A549 (cell line): ENCODE results near the gene SETDB1. TPM values are rescaled to one million over a fixed set of nuclear protein-coding genes. Genes with fewer than 3 reads are reported as not detected.

Experiments
- ATAC-seq, 2 experiments: fragments of 200-7000 bp in 1 of 2; fragments of >200 bp in 1 of 2; cut with Nextera tagmentation in 1 of 2; cut with Tn5 transposase in 1 of 2; 3 replicates each; pipeline versions ENCODE4 v1.8.0 to v1.9.1; 2018 to 2020; ENCODE audit warnings: mild to moderate bottlenecking in 1 of 2, moderate library complexity in 1 of 2
- CTCF ChIA-PET: fragments of 300-600 bp; sonication (Branson Sonifier 250); formaldehyde crosslinking; extraction: SDS; loops from one replicate; lab custom pipeline; 2021; ENCODE audit warnings: antibody characterized with exemption, inconsistent platforms; lab: Yijun Ruan, JAX
- POLR2A ChIA-PET: fragments of 350-600 bp; formaldehyde crosslinking; extraction: SDS; loops from one replicate; lab custom pipeline; 2021; ENCODE audit warnings: antibody characterized with exemption, inconsistent platforms; lab: Yijun Ruan, JAX
- DNase-seq, 2 experiments: peaks; one replicate each; pipeline versions ENCODE4 v3.0.0 to v3.0.0-alpha.2; 2011 to 2016; ENCODE audit warnings: low read depth in 1 of 2, low spot score in 1 of 2
- FAIRE-seq: peaks from 2 replicates; lab custom pipeline; 2011; peaks lifted over from hg19 to GRCh38; lab: Jason Lieb, UNC
- H3K27ac ChIP-seq, 2 experiments: fragments of >200 bp; sonication (Bioruptor Twin); formaldehyde crosslinking; 3 replicates each; pipeline ENCODE4 v1.5.1; 2016 to 2017
- H3K4me1 ChIP-seq: fragments of >200 bp; sonication (Bioruptor Twin); formaldehyde crosslinking; 3 replicates; pipeline ENCODE4 v1.6.1; 2016
- H3K4me2 ChIP-seq: fragments of >200 bp; sonication (Bioruptor Twin); formaldehyde crosslinking; 3 replicates; pipeline ENCODE4 v1.6.1; 2016
- H3K4me3 ChIP-seq: fragments of >200 bp; sonication (Bioruptor Twin); formaldehyde crosslinking; 3 replicates; pipeline ENCODE4 v1.5.1; 2016
- H3K9me3 ChIP-seq: fragments of >200 bp; sonication (Bioruptor Twin); formaldehyde crosslinking; 3 replicates; pipeline ENCODE4 v1.6.1; 2016
- ATOH8 ChIP-seq: fragments of 250-450 bp; sonication (Bioruptor Pico); IDR thresholded peaks from 2 replicates; pipeline ENCODE4 v1.5.0; 2020; ENCODE audit warnings: low read depth, mild to moderate bottlenecking, moderate library complexity
- CHD2 ChIP-seq: fragments of 150-350 bp; IDR thresholded peaks from 2 replicates; pipeline ENCODE4 v1.6.1; 2014; ENCODE audit warnings: low read length; ENCODE audit not compliant: partially characterized antibody
- CHD4 ChIP-seq: fragments of 200-600 bp; sonication (generic); IDR thresholded peaks from 2 replicates; pipeline ENCODE4 v1.6.1; 2016; ENCODE audit warnings: antibody characterized with exemption, mild to moderate bottlenecking, borderline replicate concordance
- E2F6 ChIP-seq: IDR thresholded peaks from 2 replicates; pipeline ENCODE4 v1.6.1; 2012; ENCODE audit warnings: low read depth, borderline replicate concordance
- ELK1 ChIP-seq: fragments of 150-350 bp; IDR thresholded peaks from 2 replicates; pipeline ENCODE4 v1.6.1; 2014; ENCODE audit warnings: low read depth, mild to moderate bottlenecking, low read length
- EP300 ChIP-seq, 2 experiments: fragments of >200 bp; sonication (Bioruptor Twin); formaldehyde crosslinking; IDR thresholded peaks; 2 replicates in 1 of 2; 3 replicates in 1 of 2; pipeline ENCODE4 v1.6.1; 2016 to 2017
- ESRRA ChIP-seq: fragments of 150-350 bp; IDR thresholded peaks from 2 replicates; pipeline ENCODE4 v1.6.1; 2014; ENCODE audit warnings: mild to moderate bottlenecking, low read length, borderline replicate concordance
- FOSB ChIP-seq: fragments of 250-450 bp; sonication (Bioruptor Pico); IDR thresholded peaks from 2 replicates; pipeline ENCODE4 v1.5.0; 2020; ENCODE audit warnings: mild to moderate bottlenecking, moderate library complexity
- FOXS1 ChIP-seq: fragments of 250-450 bp; sonication (Bioruptor Pico); IDR thresholded peaks from 2 replicates; pipeline ENCODE4 v1.5.0; 2020; ENCODE audit warnings: mild to moderate bottlenecking, moderate library complexity
- HDAC2 ChIP-seq: fragments of 200-600 bp; sonication (generic); IDR thresholded peaks from 2 replicates; pipeline ENCODE4 v1.6.1; 2016
- HES2 ChIP-seq: fragments of >200 bp; sonication (Bioruptor Twin); formaldehyde crosslinking; IDR thresholded peaks from 2 replicates; pipeline ENCODE4 v1.6.1; 2016
- HMGXB4 ChIP-seq: fragments of 250-450 bp; sonication (Bioruptor Pico); IDR thresholded peaks from 2 replicates; pipeline ENCODE4 v1.5.0; 2021; ENCODE audit warnings: mild to moderate bottlenecking, moderate library complexity, borderline replicate concordance
- HOXB13 ChIP-seq: fragments of 250-450 bp; sonication (Bioruptor Pico); IDR thresholded peaks from 2 replicates; pipeline ENCODE4 v1.5.0; 2020; ENCODE audit warnings: low read depth, mild to moderate bottlenecking, moderate library complexity
- JUN ChIP-seq, 2 experiments: fragments of >200 bp; sonication (Bioruptor Twin); formaldehyde crosslinking; IDR thresholded peaks; 2 replicates in 1 of 2; 3 replicates in 1 of 2; pipeline ENCODE4 v1.6.1; 2016 to 2017
- KDM5A ChIP-seq: fragments of 200-600 bp; sonication (generic); IDR thresholded peaks from 2 replicates; pipeline ENCODE4 v1.6.1; 2016; ENCODE audit warnings: antibody characterized with exemption, mild to moderate bottlenecking
- MAZ ChIP-seq: fragments of 150-350 bp; IDR thresholded peaks from 2 replicates; pipeline ENCODE4 v1.6.1; 2014; ENCODE audit warnings: antibody characterized with exemption, low read depth, low read length, borderline replicate concordance
- NFE2L2 ChIP-seq: fragments of 150-350 bp; conservative IDR thresholded peaks from 2 replicates; pipeline ENCODE4 v1.6.1; 2014; ENCODE audit warnings: low read length
- POLR2A ChIP-seq: IDR thresholded peaks from 2 replicates; pipeline ENCODE4 v1.6.1; 2012; ENCODE audit warnings: mild to moderate bottlenecking, low read length
- RAD21 ChIP-seq, 2 experiments: fragments of >200 bp in 1 of 2; sonication (Bioruptor Twin) in 1 of 2; formaldehyde crosslinking in 1 of 2; IDR thresholded peaks in 1 of 2; conservative IDR thresholded peaks in 1 of 2; 2 replicates in 1 of 2; 3 replicates in 1 of 2; pipeline ENCODE4 v1.6.1; 2012 to 2018; ENCODE audit warnings: inconsistent platforms in 1 of 2
- RCOR1 ChIP-seq: fragments of 150-350 bp; IDR thresholded peaks from 2 replicates; pipeline ENCODE4 v1.6.1; 2014; ENCODE audit warnings: antibody characterized with exemption, low read length, low read depth
- RNF2 ChIP-seq: fragments of 200-600 bp; sonication (generic); IDR thresholded peaks from 2 replicates; pipeline ENCODE4 v1.6.1; 2016; ENCODE audit warnings: low read depth, mild to moderate bottlenecking, antibody characterized with exemption, moderate library complexity, borderline replicate concordance
- SREBF2 ChIP-seq: fragments of 450-650 bp; IDR thresholded peaks from 2 replicates; pipeline ENCODE4 v1.6.1; 2014; ENCODE audit warnings: mild to moderate bottlenecking, moderate library complexity
- TP53 ChIP-seq: fragments of 250-450 bp; sonication (Bioruptor Pico); IDR thresholded peaks from 2 replicates; pipeline ENCODE4 v1.5.0; 2021; ENCODE audit warnings: mild to moderate bottlenecking, moderate library complexity
- USF2 ChIP-seq: fragments of 450-650 bp; IDR thresholded peaks from 2 replicates; pipeline ENCODE4 v1.6.1; 2014; ENCODE audit warnings: antibody characterized with exemption
- ZNF302 ChIP-seq: fragments of 250-450 bp; sonication (Bioruptor Pico); IDR thresholded peaks from 2 replicates; pipeline ENCODE4 v1.9.0; 2021; ENCODE audit warnings: inconsistent platforms, mild to moderate bottlenecking, moderate library complexity
- ZSCAN20 ChIP-seq: fragments of 250-450 bp; sonication (Bioruptor Pico); IDR thresholded peaks from 2 replicates; pipeline ENCODE4 v1.8.0; 2022; ENCODE audit warnings: mild to moderate bottlenecking, moderate library complexity
- WGBS: methylation state at CpG from one replicate; pipeline ENCODE4 v1.1.6; 2017; ENCODE audit errors: missing lambda C conversion rate; 5-methylcytosine and 5-hydroxymethylcytosine counted together
- polyA plus RNA-seq, 4 experiments: library from polyadenylated mRNA; depleted of rRNA in 3 of 4; stranded (reverse); fragments of >200 nt; fragmentation: RNase III in 1 of 4; extraction: RNeasy Plus Mini Kit Qiagen cat#74134 plus additional on column Dnase treatment in 1 of 4; gene quantifications; 2 replicates in 3 of 4; 3 replicates in 1 of 4; pipeline ENCODE4 v1.2.3, GENCODE V29; 2011 to 2017

SETDB1 gene
- polyA plus RNA-seq, 2 of the 4 experiments (the other 2 are of a cell fraction): 25.1 to 56.9 TPM

GRCh38 chr1:150966011-150966410 is 39.8 kb downstream of the SETDB1 start:
- DNase-seq (no peak), FAIRE-seq (no peak), ATAC-seq (no peak)
- no peak for TF ChIP-seq POLR2A
- TF ChIP-seq E2F6: no peak
- TF ChIP-seq RCOR1: no peak
- no peaks in the 10 kb centered on the region for H3K9me3 ChIP-seq
- POLR2A ChIA-PET: interaction anchor here (1.1 kb wide), 1 partner anchor 8 kb away, joined by 3 read pairs; no protein-coding TSS in a partner anchor
- CTCF ChIA-PET: interaction anchor here (0.8 to 4.8 kb wide), 7 partner anchors 8 to 40 kb away, joined by 3 to 44 read pairs (median 5); partner anchors contain the start of genes ANXA9, CERS2 and MINDY1
- no peak overlapping the region for H3K27ac ChIP-seq
- no peak overlapping the region for H3K4me3 ChIP-seq
- no peak overlapping the region for H3K4me2 ChIP-seq
- WGBS: 77% methylated on average over 6 of the region's 6 CpGs
- peaks cover 18% of the 10 kb centered on the region for H3K4me1 ChIP-seq

- no peak overlapping the region for H3K27ac ChIP-seq
- no peak overlapping the region for H3K4me2 ChIP-seq
- ChIA-PET CTCF (interaction anchor here (1.1 to 4.8 kb wide), 3 partner anchors 9 to 38 kb away, joined by 3 to 44 read pairs (median 10); partner anchors contain the start of genes ANXA9 and MINDY1), POLR2A (no interaction called here)
- no peak for DNase-seq
- no peaks in the 10 kb centered on the region for H3K9me3 ChIP-seq
- no peak for FAIRE-seq
- 94% methylated on average over 12 of the region's 13 CpGs for WGBS
- no peak for TF ChIP-seq ATOH8 (CRISPR knock-in tag)
- no peak for TF ChIP-seq FOXS1 (CRISPR knock-in tag)
- TF ChIP-seq RAD21 (conservative IDR thresholded peaks at IDR 0.05 in 1 of 2, IDR thresholded peaks at IDR 0.05 in 1 of 2): no peak
- TF ChIP-seq NFE2L2: no peak
- TF ChIP-seq RCOR1: no peak
- TF ChIP-seq CHD2: no peak
- no peak for TF ChIP-seq FOSB (CRISPR knock-in tag)
- TF ChIP-seq ZSCAN20 (CRISPR knock-in tag): no peak
- no peak for TF ChIP-seq CHD4
- no peak for TF ChIP-seq JUN (IDR thresholded peaks at IDR 0.05)
- no peak for TF ChIP-seq ESRRA
- H3K4me1 ChIP-seq: peaks cover 37% of the 10 kb centered on the region
- H3K4me3 ChIP-seq: no peak overlapping the region
- no peak for ATAC-seq
Observed at GRCh38 chr1:150967936-150968335, 41.8 kb downstream of the SETDB1 start.

GRCh38 chr1:150968491-150968890 is 42.3 kb downstream of the SETDB1 start:
- FAIRE-seq: no peak
- ATAC-seq: no peak
- CTCF ChIA-PET: interaction anchor here (1.0 to 4.8 kb wide), 5 partner anchors 10 to 408 kb away, joined by 3 to 44 read pairs (median 4); partner anchors contain the start of genes ANXA9 and MINDY1

More at GRCh38 chr1:150968491-150968890, 42.3 kb downstream of the SETDB1 start:
- H3K4me2 ChIP-seq: no peak overlapping the region
- DNase-seq: no peak
- TF ChIP-seq HDAC2: no peak
- no peak for TF ChIP-seq HES2
- TF ChIP-seq KDM5A: no peak
- no peak for TF ChIP-seq E2F6
- no peak for TF ChIP-seq ZSCAN20 (CRISPR knock-in tag)
- TF ChIP-seq RCOR1: no peak
- no peak for TF ChIP-seq USF2
- no peak for TF ChIP-seq SREBF2
- TF ChIP-seq EP300 (IDR thresholded peaks at IDR 0.05): no peak
- TF ChIP-seq ZNF302: no peak
- TF ChIP-seq CHD4: no peak
- TF ChIP-seq MAZ: no peak
- TF ChIP-seq HMGXB4 (CRISPR knock-in tag): no peak
- TF ChIP-seq RNF2: no peak
- TF ChIP-seq ELK1: no peak
- no peak for TF ChIP-seq HOXB13 (CRISPR knock-in tag)
- no peak for TF ChIP-seq CHD2
- TF ChIP-seq TP53 (CRISPR knock-in tag): no peak
- peaks cover 40% of the 10 kb centered on the region for H3K4me1 ChIP-seq
- 100% methylated on average over 4 of the region's 4 CpGs for WGBS
- H3K4me3 ChIP-seq: no peak overlapping the region
- no peaks in the 10 kb centered on the region for H3K9me3 ChIP-seq
- no peak overlapping the region for H3K27ac ChIP-seq
- POLR2A ChIA-PET: no interaction called here
